GM18502 (cell line): ENCODE data around the gene CLTCL1.
A peak's percentile ranks its signal among the peaks of the same experiment; 100 is the strongest.
"Not testable (repeated sequence)": the region's sequence is repeated elsewhere in the genome, so short reads cannot be mapped to it uniquely, and the experiment has no call there.

Experiments
- ATAC-seq: cut with Tn5 transposase; IDR thresholded peaks from one replicate; pipeline ENCODE4 v1.9.1; 2021; ENCODE audit warnings: mild to moderate bottlenecking; ENCODE audit not compliant: unreplicated experiment, poor library complexity

CLTCL1 gene

DNA sequence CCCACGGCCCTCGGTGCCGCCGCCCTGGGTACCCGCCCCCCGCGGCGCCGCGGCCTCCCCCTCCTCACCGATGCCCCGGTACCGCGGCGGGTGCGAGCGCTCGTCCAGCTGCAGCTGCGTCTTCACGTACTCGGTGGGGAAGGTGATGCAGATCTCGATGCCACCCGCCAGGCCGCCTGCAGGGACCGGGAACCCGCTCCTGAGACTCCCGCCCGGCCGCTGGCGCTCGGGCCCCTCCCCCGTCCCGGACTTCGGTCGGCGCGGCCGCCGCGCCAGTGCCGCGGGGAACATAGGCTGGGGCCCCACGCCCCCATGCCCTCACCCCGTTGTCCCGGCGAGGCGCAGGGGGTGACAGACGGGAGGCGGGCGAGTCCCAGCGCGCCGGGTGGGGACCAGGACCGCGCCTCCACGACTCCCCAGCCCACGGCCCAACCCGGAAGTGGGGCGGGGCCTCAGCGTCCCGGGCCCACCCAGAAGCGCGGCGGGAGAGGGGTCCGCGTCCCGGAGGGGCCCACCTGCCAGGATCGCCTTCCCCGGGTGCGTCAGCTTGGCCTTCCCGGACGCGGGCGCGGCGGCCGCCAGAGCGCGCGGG lies 113.4 kb downstream of the CLTCL1 start:
- peak; percentile 43 for ATAC-seq

DNA sequence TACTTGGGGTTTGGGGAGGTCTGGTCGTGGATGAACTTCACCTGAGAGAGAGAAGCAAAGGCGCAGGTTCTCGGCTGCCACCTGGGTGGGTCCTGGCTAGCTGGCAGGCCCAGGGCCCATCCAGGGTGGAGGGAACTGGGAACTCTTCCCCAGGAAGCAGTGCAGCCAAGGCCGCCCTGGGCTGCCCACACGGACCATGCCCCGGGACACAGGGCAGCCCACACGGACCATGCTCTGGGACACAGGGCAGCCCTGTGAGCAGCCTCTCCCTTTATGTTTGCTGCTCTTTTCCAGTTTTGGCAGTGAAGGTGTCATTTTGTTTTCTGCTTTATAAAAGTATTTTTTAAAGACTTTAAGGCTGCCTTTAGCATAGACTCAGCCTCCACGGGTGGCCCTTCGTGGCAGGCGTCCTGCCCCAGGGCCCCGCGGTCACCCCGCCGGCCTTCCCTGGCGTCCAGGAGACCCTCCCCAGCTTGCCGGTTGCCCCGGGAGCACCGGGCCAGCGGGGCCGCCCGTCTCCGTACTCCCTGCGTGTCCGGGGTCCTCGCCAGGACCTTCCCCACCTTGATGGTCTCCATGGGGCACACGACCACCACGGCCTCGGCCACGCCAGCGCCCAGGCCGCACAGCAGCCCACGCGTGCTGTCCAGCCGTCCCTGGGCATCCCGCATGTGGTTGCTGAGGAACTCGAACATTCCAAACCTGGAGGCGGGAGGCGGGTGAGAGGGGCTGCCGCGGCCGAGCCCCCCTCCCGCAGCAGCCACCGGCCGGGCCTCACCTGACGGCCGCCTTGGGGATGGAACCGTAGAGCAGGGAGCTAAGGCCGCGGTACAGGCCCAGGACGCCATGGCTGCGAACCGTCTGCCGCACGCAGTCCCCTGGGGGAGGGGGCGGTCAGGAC lies 114.1 kb downstream of the CLTCL1 start:
- ATAC-seq, result no peak

DNA sequence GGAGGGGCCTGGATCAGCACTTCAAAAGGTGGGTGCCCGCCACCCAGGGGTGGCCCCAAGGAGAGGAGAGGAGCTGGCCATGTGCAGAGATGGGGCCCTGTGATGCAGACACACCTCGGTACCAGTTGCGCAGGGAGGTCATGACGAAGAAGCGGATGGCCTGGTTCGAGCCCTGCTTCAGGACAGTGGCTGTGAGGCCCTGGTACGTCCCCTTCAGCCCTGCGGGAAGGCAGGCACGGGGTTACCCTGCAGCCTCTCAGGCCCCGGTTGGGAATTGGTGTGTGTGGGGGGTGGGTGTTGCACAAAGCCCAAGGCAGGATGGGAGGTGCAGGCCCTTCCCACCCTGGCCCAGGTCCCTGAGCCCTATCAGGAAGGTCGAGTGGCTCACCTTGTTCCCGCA lies 114.8 kb downstream of the CLTCL1 start:
- no peak for ATAC-seq

DNA sequence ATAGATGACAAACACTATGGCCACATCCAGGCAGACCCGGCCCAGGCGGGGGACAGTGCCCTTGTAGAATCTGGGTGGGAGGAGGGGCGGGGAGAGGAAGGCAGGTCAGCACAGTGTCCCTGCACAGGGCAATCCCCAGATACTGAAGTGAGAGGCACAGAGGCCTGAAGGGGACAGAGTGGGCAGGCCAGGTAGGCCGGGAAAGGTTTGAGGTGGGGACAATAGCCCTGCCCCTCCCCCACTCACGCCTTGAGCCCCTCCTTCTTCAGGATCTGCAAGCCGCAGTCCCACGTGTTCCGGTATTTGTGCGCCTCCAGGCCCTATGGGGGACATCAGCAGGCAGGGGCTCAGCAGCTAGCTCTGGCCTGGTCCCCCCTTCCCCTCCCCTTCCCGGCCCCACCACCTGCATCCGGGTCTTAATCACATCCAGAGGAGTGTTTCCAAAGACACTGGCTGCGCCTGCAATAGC lies 115.3 kb downstream of the CLTCL1 start:
- no peak for ATAC-seq

DNA sequence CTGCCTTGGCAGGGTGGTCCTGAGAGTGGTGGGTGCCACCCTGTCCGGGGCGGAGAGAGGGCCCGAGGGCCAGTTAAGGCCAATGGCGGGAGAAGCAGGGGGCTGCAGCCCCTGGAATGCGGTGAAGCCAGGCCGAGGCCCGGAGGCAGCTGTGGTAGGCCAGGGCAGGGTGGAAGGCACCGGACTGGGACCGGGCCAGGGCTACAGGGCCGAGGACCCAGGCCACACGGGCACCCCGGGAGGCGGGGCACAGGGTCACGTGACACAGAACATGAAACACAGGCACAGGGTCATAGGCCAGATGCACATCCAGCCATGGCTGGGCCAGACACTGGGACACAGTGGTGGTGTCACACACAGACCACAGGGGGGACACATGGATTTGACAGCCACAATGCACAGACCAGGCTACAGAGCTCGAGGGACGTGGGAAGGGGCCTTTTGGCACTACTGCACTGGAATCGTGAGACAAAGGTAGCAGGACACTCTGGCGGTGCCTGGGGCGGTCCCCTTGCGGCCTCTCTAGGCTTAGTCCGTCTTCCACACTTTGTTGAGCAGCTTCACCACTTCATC lies 115.8 kb downstream of the CLTCL1 start:
- no peak for ATAC-seq

DNA sequence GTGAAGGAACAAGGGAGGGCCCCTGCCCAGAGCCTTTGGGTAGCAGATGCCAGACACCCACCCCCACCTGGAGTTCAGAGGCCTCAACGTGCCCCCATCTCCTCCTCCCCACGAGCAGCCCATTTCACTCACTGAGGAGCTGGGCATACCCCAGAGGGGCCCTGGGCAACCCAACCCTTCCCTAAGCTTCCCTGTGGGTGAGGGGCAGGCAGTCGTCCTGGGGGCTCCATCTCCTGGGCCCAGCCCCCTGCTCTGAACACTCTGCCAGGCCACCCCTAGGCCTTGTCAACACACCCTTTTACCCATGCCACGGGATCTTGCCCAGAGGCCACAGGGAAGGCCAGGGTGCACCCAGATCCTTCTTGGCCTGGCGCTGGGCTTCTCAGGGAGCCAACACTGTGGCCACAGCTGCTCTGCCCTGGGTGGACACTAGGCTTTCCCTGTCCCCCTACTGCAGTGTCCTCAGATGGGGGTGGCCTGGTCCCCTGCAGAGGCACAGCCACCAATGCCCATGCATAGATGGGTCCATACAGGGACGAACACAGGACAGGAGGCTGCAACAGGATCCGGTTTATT lies 116.4 kb downstream of the CLTCL1 start:
- ATAC-seq, result no peak

DNA sequence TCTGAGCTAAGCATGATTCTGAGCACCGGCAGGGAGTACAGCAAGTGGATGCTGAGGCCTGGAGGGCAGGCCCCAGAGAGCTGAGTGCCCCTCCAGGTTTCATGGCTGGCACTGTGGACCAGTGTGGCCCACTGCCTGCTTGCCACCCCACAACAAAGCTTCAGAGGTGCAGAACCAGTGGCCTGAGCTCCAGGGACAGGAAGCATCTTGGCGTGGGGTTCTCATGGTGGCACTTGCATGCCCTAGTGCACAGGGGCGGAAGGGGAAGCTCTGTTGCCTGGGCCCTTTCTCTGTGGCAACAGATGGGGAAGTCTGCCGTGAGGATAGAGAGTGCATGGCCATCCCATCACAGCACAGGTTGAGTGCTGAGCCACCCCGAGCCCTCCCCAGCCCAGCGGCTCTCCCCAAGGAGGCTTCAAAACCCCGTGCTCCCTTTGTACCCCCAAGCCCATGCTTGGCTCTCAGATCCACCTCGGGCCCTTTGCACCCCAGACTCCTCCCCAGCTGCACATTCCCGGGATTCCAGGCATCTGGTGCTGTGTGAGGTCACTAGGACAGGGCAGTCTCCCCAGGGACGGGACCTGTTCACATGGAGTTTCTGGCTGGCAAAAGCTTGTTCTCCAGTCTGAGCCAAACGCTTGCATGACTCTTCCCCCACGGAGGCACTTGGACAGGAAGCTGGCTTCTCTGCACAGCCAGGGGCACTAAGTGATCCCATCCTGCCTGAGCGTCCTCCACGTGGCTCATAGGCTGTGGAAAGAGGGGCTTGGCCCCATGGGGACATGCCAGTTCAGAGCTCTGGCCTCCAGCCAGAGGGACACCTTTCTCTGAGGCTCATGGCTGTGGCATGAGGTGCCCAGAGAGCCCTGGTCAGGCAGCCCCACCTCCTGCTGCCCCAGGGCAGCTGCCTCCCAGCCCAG lies 117.2 kb downstream of the CLTCL1 start:
- ATAC-seq, result no peak

DNA sequence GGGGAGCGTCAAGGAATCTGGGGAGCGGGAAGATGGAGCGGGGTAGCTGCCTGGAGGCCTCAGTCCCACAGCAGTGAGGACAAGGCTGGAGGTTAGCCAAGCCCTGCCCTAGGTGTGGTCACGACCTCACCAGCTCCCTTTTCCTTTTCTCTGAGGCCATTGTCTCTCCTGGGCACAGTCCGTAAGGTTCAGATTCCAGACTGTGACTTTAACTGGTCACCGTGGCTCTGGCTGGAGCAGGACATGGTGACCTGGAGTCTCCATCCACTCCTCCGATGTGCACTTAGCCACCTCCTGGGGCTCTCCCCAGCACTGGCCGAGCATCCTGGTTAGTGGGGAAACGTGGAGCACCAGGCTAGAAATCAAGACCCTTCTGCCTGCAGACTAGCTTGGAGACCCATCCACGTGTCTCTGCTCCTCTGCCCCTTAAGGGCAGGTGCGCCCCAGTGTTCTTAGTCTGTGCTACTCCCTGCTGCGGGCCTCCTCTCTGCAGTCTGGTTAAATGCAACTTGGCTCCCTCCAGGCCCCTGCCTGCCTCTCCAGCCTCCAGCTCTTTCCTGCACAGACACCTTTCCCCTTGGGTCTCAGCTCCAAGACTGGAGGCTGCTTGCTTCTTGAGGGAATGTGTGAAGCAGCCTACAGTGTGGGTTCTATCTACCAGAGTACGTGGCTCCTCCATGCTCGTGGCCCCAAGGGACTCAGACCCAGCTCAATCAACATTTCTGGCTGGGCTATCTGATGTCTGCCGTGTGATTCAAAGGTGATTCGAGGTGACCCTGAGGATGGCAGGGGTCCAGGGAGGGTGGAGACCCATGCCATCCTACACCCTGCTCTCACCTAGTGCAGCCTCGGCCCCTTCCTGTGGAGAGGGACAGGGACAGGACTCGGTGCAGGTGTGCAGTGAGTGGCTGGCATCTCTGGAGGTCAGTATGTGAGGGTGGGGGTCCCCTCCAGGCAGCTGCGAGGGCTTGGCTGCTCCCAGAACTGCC lies 118.2 kb downstream of the CLTCL1 start:
- ATAC-seq, result no peak

DNA sequence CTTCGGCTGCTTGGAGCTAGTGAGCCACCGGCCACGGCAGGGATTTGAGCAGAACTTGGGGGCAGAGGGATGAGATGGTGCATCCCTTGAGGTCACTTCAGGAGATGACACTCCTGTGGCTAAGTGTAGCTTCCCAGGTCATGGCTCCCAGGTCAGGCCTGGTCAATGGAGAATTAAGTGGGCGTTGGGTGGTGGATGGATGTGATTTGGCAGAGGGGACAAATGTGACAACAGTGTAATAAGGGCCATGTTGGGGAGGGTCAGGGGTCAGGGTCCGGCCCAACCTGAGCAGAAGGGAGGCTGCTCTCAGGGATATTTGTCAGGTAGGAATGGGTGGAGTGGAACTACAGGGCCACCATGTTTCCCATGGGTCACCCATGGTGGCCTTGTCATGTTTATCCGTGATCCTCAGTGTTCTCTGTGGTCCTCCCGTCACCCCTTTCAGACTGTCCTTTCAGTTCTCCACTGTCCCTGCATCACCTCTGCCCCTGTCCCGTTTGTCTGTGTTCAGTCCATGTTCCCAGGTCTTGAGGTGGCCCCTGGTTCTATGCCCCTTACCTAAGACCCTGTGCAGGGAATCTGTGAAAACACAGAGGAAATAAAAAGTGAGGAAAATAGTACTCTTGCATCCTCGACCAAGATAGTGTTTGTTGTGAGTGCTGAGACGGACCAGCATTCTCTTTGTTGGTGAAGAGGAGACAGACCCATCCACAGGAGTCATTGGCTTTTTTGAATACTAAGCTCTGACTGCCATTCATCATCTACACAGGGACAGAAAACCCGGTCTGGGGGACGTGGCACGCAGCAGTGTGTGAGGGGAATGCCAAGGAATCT lies 119.1 kb downstream of the CLTCL1 start:
- no peak for ATAC-seq

DNA sequence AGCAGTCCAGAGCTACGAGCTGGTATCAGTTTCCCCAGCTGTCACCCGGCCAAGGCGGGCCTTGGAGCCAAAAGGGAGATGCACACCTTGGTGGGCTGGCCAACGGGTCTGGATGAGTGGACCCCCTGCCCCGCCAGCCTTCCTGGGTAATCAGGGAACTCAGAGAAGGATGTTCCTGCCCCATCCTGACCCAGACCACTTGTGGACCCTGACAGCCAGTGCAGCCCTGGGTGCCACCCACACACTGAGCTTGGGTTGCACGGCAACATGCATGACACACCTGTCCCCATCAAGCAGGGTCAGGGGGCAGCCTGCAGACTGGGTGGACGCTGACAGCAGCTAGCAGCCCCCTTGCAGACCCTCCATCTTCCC lies 121.6 kb downstream of the CLTCL1 start:
- no peak for ATAC-seq

DNA sequence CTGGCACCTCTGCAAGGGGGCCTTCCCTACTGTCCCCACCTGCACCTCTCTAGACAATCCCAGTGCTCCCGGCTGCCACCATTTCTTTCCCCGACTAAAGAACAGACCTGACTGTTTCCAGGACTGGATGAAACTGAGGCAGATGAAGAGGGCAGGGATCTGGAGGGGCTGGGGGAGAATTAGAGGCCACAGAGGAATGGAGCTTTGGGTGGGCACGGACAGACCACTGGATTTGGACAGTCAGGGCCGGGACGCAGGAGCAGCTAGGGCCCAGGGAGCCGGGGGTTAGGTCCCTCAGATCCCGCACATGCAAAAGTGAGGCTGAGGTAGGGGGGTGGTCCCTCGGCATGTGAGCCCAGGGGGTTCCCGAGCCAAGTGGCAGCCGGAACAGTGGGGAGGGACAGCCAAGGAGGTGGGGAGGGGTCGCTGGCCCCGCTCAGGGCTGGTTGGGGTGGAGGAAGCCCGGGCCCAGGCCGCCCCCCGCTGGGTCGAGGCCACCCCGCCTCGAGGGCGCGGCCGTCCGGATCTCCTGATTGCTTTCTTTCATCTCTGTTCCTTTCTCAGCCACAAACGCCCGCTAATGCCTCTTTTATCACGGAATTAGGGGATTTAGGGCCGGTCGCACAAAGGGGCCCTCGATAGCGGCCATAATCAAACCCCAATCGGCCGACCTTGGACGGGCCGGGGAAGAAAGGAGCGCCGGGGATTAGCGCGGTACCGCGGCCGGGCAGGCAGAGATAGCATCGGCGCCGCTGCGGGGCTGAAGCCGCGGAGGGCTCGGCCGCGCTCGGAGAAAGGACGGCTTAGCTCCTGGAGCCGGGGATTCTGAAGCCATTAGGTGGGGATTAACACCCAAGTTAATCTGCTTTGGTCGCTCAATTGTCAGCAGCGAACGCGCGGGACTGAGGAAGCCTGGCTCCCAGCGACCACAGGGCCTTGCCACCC lies 122.2 kb downstream of the CLTCL1 start:
- ATAC-seq, result no peak

DNA sequence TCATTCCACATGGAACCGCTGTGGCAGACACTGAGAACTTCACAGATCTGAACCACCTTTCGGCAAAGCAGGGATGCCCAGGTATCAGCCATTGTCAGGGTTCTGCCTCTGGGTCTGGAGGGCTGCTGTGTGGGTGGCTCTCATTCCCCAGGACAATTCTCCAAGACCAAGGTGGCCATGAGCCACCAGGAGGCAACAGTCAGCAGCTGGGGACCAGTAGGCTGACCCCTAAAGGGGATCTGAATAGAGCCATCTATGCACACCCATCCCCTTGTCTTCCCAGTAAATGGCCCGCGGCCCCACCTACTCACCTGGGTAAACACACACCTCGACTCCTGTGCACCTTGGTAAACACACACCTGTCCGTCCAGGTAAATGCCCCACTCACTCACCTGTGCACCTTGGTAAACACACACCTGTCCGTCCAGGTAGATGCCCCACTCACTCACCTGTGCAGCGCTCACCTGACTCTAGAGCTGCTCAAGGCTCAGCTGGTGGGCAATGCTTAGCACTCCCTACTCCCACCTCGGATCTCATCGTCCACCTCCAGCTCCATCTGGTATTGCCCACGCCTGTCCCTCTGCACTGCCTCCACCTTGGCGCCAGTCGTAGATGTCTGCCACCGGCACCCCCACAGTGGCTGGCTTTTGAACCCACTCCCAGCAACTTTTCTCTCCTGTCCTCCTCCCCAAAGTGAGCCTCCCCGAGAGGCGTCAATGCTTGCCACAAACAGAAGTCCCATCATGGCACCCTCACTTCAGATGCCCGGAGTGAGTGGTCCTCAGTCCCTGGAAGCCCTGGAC lies 123.2 kb downstream of the CLTCL1 start:
- no peak for ATAC-seq

DNA sequence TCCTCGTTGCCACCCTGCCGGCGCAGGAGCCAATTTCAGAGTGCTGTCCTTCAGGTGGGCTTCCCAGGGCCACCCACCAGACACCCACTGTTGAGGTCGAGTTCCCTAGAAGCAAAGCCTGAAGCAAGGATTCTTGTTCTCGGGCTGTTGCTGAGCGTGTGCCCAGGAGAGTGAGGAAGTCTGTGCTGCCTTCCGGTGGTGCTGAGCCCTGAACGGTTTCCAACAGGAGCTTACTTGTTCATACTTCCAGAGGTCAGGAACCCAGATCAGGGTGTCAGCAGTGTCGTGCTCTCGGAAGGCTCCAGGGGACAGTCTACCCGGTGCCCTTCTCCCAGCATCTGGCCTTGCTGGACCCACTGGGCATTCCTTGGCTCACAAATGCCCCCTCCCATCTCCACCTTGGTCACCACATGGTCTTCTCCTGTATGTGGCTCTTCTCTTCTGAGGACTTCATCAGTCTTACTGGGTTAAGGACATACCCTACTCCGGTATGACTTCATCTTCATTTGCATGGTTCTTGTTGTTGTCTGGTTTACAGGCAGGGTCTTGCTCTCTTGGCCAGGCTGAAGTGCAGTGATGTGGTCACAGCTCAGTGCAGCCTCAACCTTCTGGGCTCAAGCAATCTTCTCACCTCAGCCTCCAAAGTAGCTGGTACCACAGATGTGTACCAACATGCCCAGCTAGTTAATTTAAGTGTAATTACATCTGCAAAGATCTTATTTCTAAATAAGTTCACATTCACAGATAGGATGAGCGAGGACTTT lies 124.2 kb downstream of the CLTCL1 start:
- no peak for ATAC-seq

DNA sequence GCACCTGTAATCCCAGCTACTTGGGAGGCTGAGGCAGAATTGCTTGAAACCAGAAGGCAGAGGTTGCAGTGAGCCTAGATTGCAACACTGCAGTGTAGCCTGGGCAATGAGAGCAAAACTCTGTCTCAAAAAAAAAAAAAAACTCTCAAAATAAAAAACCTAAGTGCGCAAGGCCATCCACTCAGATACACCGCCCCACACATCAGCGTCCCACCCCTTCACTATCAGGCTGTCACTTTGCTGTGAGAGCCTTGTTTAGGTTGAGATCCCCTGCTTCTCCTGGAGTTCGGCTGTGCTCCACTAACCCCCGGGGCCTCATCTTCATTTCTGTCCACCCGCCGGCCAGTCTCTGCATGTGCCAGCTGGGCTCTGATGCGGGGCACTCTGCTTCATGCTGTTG lies 125.1 kb downstream of the CLTCL1 start:
- ATAC-seq, result no peak

DNA sequence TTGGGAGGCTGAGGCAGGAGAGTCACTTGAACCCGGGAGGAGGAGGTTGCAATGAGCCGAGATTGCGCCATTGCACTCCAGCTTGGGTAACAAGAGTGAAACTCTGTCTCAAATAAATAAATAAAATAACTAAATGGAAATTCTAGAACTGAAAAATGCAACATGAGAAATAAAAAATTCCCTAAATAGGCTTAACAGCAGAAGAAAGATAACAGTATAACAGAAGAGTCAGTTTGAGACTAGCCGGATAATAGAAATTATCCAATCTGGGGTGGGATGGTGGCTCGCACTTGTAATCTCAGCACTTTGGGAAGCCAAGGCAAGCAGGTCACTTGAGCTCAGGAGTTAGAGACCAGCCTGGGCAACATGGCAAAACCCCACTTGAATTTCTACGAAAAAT lies 127.1 kb downstream of the CLTCL1 start:
- no peak for ATAC-seq

DNA sequence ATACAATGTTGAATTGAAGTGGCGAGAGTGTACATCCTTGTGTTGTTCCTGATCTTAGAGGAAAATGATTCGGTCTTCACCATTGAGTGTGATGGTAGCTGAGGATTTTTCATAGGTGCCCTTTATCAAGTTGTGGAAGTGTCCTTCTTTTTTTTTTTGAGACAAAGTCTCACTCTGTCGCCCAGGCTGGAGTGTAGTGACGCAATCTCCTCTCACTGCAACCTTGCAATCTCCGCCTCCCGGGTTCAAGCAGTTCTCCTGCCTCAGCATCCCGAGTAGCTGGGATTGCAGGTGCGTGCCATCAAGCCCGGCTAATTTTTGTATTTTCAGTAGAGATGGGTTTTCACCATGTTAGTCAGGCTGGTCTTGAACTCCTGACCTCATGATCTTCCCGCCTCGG lies 132.9 kb downstream of the CLTCL1 start:
- ATAC-seq, result not testable (repeated sequence)
